ENCODE measurements around the gene RIC3. TPM values are rescaled to one million over a fixed set of nuclear protein-coding genes. Genes with fewer than 3 reads are reported as not detected.

The RIC3 gene
- total RNA-seq, 3 donors from 2014 or later, result 1.5 to 16.4 (median 2.0) TPM

DNA sequence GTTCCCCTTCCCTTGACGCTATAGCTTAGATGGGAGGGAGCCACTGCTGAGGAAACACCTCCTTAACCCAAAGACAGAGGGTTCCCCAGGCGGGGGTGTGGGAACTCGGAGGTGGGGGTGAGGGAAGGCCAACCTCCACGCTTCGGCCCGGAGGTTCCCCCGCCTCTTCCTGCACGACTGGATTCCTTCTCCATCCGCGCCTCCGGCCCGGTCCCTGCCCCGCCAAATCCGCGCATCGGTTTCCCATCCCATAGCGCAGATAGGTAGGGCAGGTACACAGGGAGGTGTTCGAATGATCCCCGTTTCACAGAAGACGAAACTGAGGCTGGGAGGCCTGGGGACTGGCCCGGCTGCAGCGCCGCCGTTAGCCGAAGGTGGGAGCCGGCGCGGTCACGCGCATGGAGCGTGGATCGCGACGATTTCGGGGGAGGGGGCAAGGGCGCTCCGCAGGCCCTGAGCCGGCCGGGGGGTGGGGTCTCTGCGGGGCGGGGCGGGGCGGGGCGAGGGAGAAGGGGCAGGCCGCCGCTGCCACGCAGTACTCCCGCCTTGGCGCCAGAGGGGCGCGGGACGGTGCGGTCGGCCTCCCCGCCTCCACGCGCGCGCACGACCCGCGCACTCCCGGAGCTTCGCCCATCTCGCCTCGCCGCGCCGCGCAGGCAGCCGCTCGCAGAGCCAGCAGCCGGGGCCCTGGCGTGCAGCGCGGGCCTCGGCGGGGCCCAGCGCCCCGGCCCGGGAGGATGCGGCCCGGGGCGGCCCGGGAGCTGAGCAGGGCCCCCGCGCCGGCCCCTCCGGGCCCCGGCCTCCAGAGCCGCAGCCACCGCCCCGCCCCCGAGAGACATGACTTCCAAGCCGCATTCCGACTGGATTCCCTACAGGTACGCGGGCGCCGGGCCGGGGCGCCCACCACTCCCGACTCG, 87.9 kb downstream of the RIC3 start, which contains the start of gene TUB:
TUB (plus strand) TSS at position 538 of the 917 bp plus-strand sequence; CDS start at position 838, 300 bp downstream.
- intact Hi-C loops (cut with DNase I, micrococcal nuclease), result no loop called here
- ATAC-seq (peak; percentile 8), DNase-seq (no peak)
- Histone ChIP-seq H3K36me3 (ENCODE audit: low read depth) (no peaks in the 10 kb centered on the region), H3K4me3 (no peak within 1 kb of the TSS), H3K4me1 (ENCODE audit: low read depth) (no peaks in the 10 kb centered on the region), H3K9me3 (no peaks in the 10 kb centered on the region)
- TF ChIP-seq, protein P1, sequence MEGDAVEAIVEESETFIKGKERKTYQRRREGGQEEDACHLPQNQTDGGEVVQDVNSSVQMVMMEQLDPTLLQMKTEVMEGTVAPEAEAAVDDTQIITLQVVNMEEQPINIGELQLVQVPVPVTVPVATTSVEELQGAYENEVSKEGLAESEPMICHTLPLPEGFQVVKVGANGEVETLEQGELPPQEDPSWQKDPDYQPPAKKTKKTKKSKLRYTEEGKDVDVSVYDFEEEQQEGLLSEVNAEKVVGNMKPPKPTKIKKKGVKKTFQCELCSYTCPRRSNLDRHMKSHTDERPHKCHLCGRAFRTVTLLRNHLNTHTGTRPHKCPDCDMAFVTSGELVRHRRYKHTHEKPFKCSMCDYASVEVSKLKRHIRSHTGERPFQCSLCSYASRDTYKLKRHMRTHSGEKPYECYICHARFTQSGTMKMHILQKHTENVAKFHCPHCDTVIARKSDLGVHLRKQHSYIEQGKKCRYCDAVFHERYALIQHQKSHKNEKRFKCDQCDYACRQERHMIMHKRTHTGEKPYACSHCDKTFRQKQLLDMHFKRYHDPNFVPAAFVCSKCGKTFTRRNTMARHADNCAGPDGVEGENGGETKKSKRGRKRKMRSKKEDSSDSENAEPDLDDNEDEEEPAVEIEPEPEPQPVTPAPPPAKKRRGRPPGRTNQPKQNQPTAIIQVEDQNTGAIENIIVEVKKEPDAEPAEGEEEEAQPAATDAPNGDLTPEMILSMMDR (IDR thresholded peaks at IDR 0.05), result no peak

DNA sequence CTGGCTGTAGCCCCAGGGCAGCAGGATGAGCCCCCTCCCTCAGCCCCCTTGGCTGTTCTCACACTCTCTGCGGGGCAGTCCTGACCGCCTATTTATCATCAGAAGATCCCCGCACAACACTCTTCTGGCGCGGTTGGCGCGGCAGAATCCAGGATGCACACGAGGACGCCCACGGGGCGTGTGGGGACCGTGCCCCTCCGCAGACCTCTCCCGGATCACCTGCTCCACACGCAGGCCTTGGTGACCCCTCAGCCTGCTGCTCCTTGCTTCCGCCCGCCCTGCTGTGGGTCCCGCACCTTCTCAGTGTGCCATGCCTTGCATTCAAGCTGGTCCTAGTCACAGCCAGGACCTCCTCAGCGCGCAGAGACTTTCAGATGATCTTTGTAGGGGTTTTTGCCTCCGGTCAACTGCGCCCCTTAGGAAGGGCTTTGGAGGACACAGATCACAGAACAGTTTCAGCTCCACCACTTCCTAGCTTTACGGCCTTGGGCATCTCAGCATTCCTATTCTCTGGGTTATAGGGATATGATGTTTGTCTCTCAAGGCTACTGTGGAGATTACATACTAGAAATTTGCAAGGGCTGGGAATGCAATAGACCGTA, 88.7 kb downstream of the RIC3 start:
- Histone ChIP-seq H3K4me3 (no peak overlapping the region), H3K4me1 (ENCODE audit: low read depth) (no peaks in the 10 kb centered on the region), H3K36me3 (ENCODE audit: low read depth) (no peaks in the 10 kb centered on the region), H3K9me3 (no peaks in the 10 kb centered on the region)
- ATAC-seq, result no peak
- intact Hi-C loops (cut with DNase I, micrococcal nuclease), result no loop called here
- TF ChIP-seq, protein P1 (IDR thresholded peaks at IDR 0.05), result no peak
- no peak for DNase-seq

DNA sequence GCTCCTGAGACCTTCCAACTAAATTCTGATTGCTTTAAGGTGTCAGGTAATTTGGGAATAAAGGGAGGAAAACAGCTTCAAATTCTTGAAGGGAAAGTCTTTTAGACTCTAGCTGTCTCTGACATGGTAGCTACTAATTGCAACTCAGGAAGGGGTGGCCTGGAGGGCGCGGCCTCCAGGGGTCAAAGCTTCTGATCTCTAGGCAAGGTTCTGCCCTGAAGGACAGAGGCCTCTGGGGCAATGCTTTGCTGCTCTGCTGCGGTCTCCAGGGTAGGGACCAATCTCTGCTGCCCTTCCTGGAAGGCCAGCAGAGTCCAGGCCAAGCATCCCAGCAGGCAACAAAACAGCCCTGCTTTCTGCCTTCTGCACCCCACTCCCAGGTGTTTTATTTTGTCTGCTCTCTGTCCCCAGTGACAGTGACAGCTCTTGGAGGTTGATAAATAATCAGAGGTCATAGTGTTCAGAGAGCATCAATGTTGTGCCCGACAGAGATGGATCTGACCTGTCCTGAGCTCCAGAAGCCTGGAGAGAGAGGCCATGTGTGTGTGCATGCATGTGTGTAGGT, 89.6 kb downstream of the RIC3 start:
- ATAC-seq (no peak), DNase-seq (no peak)
- no peak overlapping the region for H3K4me3 ChIP-seq
- H3K4me1 ChIP-seq (ENCODE audit: low read depth), result no peaks in the 10 kb centered on the region
- intact Hi-C loops (cut with DNase I, micrococcal nuclease), result no loop called here
- H3K36me3 ChIP-seq (ENCODE audit: low read depth), result no peaks in the 10 kb centered on the region
- no peaks in the 10 kb centered on the region for H3K9me3 ChIP-seq
- TF ChIP-seq, protein P1 (IDR thresholded peaks at IDR 0.05), result no peak

DNA sequence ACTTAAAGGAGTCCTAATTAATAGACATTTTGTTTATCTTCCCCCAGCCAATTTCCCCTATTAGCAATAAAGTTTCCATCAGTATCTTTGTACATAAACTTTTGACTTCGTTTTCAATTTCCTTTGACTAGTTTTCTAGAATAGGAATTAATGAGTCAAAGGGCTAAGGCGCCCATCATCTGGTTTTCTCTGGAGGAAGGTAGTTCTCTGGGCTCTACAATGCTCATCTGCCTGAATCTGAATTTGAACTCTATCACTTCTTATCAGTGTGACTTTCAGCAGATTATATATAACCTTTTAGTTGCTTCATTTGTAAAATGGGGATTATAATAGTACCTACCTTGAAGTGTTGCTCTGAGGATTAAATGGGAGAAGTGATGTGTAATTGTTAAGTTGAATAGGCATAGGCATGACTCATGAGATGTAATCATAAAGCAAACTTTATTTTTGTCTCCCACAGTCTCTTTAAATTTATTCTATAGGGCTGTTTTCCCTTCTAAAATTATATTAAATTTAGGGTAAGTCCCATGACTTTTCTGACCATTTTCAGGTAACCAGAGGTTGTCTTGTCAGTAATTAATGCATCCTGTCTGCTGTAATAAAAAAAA, 93.6 kb downstream of the RIC3 start:
- no peaks in the 10 kb centered on the region for H3K36me3 ChIP-seq (ENCODE audit: low read depth)
- no peaks in the 10 kb centered on the region for H3K4me1 ChIP-seq (ENCODE audit: low read depth)
- H3K9me3 ChIP-seq, result no peaks in the 10 kb centered on the region
- no peak for DNase-seq
- intact Hi-C loops (cut with DNase I, micrococcal nuclease), result no loop called here
- H3K4me3 ChIP-seq, result no peak overlapping the region
- ATAC-seq, result no peak
- TF ChIP-seq, protein P1 (IDR thresholded peaks at IDR 0.05), result no peak
